Erythroblast (primary cell): ENCODE data around the gene TRANK1.

ENCODE experiments used
- DNase-seq, 2 experiments: peaks; one replicate each; lab custom pipeline; 2025; lab: John Stamatoyannopoulos, UW
- GATA1 ChIP-seq: IDR thresholded peaks from 2 replicates; pipeline ENCODE4 v1.6.1; 2011; ENCODE audit warnings: low read depth, mild to moderate bottlenecking, control low read depth, low read length, moderate library complexity
- POLR2A ChIP-seq: IDR thresholded peaks from 2 replicates; pipeline ENCODE4 v1.6.1; 2011; ENCODE audit warnings: mild to moderate bottlenecking, low read length

The TRANK1 gene

GRCh38 chr3:36875397-36875796, 69.5 kb downstream of the TRANK1 start:
- no peak for TF ChIP-seq POLR2A
- TF ChIP-seq GATA1: no peak
- no peak for DNase-seq

DNA sequence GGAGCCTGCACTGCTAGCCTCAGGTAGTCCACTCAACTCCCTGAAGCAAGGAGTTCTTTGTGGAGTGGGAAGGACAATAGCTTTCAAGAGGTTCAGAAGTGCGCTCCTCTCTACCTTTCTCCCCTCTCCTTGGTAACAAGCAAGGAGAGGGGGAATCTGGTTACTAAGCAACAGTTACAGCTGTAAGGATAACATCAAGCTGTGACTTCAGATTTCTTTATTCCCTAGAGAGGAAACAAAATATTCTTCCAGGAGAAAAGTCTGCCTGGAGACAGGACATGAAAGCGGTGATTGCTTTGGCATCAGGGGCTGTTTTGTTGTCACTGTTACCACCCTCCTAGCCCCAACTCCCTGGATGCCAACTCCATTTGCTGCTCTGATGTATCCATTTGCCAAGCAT, 70.4 kb downstream of the TRANK1 start:
- no peak for DNase-seq
- no peak for TF ChIP-seq GATA1
- TF ChIP-seq POLR2A: no peak

DNA sequence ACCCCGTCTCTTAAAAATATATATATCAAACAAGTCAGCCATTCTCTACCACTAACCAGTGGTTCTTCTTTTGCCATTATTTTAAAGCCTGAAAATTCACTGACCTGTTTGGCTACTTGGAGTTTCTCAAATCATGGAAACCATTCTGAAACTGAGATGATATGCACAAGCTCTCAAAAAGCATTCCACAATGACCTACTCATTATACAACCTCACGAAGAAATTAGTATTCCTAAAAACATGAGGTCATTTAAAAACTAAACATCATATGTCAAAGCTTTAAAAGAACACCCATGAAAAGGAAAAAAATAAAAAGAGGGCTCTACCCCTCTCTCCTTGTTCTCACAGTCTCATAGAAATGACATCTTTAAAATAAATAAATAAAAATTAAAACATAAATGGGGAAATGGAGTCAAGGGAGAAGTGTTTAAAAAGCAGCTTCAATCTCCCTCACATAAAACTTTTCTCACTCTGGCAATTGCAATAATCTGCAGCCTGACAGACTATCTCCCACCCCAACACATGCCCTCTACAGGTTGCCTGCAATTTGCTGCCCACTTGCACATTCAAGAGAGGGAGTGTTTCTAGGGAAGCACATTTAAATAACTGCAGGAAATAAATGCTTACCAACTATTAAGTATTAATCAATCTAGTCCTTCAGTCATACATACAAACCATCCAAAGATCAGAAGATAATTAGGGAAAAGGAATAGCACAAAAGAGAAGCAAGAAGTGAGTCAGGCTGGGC, 73.3 kb downstream of the TRANK1 start:
- TF ChIP-seq GATA1: no peak
- TF ChIP-seq POLR2A: no peak
- DNase-seq: no peak

GRCh38 chr3:36868614-36869436, 76.0 kb downstream of the TRANK1 start:
- peak; percentile 68 to 84 for DNase-seq
- TF ChIP-seq GATA1: no peak

GRCh38 chr3:36867810-36868209, 77.0 kb downstream of the TRANK1 start:
- DNase-seq: no peak
- no peak for TF ChIP-seq POLR2A
- TF ChIP-seq GATA1: no peak

- DNase-seq: no peak
These were observed 78.5 kb downstream of the TRANK1 start for GRCh38 chr3:36866368-36866767.

DNA sequence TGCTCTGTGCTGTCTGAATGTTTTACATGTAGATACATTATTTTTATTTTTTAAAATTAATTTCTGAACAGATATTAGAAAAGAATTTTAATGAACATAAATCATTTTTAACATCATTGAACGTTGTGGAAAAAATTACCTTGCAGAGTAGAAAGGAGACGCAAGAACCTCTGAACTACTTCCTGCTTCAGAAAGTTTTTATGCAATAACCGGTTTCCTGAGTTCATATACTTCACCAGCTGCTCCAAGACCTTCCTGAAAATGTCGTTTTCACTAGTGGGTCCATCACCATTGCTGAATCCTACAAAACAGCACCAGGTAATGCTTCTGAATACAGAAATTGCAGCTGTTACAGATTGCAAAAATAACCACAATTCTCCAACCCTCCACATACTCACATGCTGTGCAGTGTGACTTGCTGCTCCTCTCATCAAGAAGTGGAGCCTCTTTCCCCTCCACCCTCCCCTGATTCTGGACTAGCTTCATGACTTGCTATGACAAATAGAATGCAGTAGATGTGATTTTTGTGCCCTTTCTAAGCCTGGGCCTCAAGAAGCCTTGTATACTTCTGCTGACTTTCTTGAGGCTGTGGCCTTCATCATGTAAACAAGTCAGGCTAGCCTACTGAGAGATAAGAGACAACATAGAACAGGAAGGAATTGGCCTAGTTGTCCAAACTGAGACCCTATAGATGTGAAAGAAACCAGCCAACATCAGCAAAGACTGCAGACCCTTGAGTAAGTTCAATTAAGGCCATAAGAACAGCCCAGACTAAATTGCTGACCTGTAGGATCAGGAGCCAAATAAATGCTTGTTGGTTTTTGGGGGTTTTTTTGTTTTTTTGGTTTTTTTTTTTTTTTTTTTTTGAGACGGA, 80.4 kb downstream of the TRANK1 start:
- DNase-seq: no peak
- no peak for TF ChIP-seq POLR2A
- no peak for TF ChIP-seq GATA1

More at GRCh38 chr3:36866368-36866767, 78.5 kb downstream of the TRANK1 start:
- no peak for TF ChIP-seq POLR2A
- TF ChIP-seq GATA1: no peak

DNA sequence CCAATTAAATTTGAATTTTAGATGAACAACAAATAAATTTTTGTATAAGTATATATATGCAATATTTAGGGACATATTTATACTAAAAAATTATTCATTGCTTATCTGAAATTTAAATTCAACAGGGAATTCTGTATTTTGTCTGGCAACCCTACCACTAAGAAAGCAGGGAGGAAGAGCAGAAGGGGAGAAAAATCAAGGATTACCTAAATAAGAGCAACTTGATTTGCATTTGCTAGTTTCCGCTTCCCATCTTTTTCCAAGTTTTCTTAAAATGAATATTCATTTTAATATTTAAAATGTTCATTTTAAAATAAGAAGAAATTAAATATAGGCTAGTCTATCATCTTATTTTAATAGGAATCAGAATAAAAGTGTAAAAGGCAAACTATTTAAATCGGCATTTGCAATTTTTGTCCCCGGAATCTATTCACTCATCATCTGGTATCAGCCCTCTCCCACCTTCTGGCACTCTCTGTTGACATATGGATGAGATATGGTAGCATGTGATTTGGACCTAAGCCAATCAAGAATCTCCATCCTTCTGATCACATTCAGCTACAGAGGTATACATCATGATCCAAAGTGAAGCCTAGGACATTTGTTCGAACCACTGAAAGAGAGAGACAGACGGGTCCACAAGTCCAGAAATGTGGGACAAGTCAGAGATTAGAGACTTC, 82.6 kb downstream of the TRANK1 start:
- peak; percentile 8 to 12 for DNase-seq
- TF ChIP-seq POLR2A (no peak), GATA1 (no peak)

DNA sequence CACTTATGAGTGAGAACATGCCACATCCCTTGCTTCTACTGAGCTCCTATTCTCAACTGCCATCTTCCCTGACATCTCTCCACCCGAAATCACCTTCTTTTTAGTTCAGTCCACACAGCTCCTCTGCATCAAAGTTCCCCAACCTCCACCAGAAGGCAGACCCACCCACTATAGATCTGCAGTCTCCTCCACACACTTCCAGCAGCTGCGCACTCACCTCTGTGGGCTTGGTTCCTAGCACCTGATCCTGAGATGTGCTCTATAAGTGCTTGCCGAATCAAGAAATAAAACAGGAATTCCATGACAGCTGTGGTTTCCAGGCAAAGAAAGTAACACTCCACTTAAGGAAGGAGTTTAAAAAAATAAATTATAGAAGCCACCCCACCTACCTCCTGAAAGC, 85.4 kb downstream of the TRANK1 start:
- DNase-seq: no peak
- TF ChIP-seq GATA1 (no peak), POLR2A (no peak)

- no peak for TF ChIP-seq GATA1
- TF ChIP-seq POLR2A: no peak
- no peak for DNase-seq
These were observed 92.8 kb downstream of the TRANK1 start for GRCh38 chr3:36852071-36852470.

GRCh38 chr3:36850743-36851142, 94.1 kb downstream of the TRANK1 start:
- DNase-seq: no peak

DNA sequence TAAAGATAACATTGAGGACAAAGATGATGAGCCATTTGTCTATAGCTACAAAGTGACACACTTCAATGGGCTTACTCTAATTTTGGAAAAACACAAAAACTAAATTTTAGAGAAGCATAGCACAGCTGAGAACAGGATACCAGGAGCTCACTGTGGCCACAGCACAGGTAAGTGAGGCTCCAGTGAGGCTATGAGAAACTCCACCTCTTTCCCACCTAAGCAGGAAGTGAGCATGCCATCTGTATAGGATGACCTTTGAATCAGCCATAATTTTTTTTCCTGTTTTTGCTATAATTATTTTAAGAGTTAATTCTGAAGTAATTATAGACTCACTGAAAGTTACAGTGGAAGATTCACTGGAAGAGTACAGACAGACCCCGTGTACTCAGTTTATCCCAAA, 98.4 kb downstream of the TRANK1 start:
- TF ChIP-seq POLR2A: no peak
- TF ChIP-seq GATA1: no peak
- DNase-seq: no peak

More at GRCh38 chr3:36850743-36851142, 94.1 kb downstream of the TRANK1 start:
- TF ChIP-seq POLR2A (no peak), GATA1 (no peak)
